Muscle layer of duodenum (tissue), 2 donors: Measurements from ENCODE around the gene GTF2F1.
"Not testable (repeated sequence)": the region's sequence is repeated elsewhere in the genome, so short reads cannot be mapped to it uniquely, and the experiment has no call there.

Source experiments
- H3K27ac ChIP-seq: one replicate; pipeline ENCODE4 v1.7.0; 2013; ENCODE audit warnings: mild to moderate bottlenecking, low read length
- H3K27me3 ChIP-seq: one replicate; pipeline ENCODE4 v1.7.0; 2013; ENCODE audit warnings: low read depth, mild to moderate bottlenecking, control low read depth, low read length
- H3K36me3 ChIP-seq, 2 donors: one replicate each; pipeline ENCODE4 v1.7.0; 2013; ENCODE audit warnings: low read length in 2 of 2, control low read depth in 1 of 2, mild to moderate bottlenecking in 1 of 2; ENCODE audit not compliant: insufficient read depth in 2 of 2, control insufficient read depth in 1 of 2
- H3K4me1 ChIP-seq, 2 donors: one replicate each; pipeline ENCODE4 v1.7.0; 2013; ENCODE audit warnings: low read length in 2 of 2, mild to moderate bottlenecking in 2 of 2, control low read depth in 1 of 2, moderate library complexity in 1 of 2; ENCODE audit not compliant: insufficient read depth in 2 of 2, control insufficient read depth in 1 of 2
- H3K4me3 ChIP-seq, 2 donors: one replicate each; pipeline ENCODE4 v1.7.0; 2013; ENCODE audit warnings: low read length in 2 of 2, low read depth in 1 of 2, mild to moderate bottlenecking in 1 of 2
- H3K9me3 ChIP-seq, 2 donors: one replicate each; pipeline ENCODE4 v1.7.0; 2013; ENCODE audit warnings: low read length in 2 of 2, control low read depth in 1 of 2, mild to moderate bottlenecking in 1 of 2; ENCODE audit not compliant: control insufficient read depth in 1 of 2
- donor health status: healthy.

GTF2F1 gene

GRCh38 chr19:6400062-6400944 lies 7.3 kb upstream of the GTF2F1 start:
- not testable (repeated sequence) for H3K4me3 ChIP-seq

GRCh38 chr19:6396305-6396704 lies 3.3 kb upstream of the GTF2F1 start:
- H3K9me3 ChIP-seq = no peaks in the 10 kb centered on the region
- H3K27ac ChIP-seq = no peak overlapping the region
- no peak overlapping the region for H3K4me3 ChIP-seq
- no peaks in the 10 kb centered on the region for H3K27me3 ChIP-seq
- peaks cover 9 to 11% of the 10 kb centered on the region in 2 donors for H3K4me1 ChIP-seq
- peaks cover 0 to 7% of the 10 kb centered on the region in 2 donors for H3K36me3 ChIP-seq

More at GRCh38 chr19:6400062-6400944, 7.3 kb upstream of the GTF2F1 start:
- not testable (repeated sequence) for H3K4me1 ChIP-seq, H3K27ac ChIP-seq, H3K27me3 ChIP-seq, H3K9me3 ChIP-seq, H3K36me3 ChIP-seq

- no peak overlapping the region for H3K4me3 ChIP-seq
- peaks cover 0 to 15% of the 10 kb centered on the region in 2 donors for H3K36me3 ChIP-seq
- no peaks in the 10 kb centered on the region for H3K9me3 ChIP-seq
- H3K4me1 ChIP-seq = peaks cover 9 to 11% of the 10 kb centered on the region in 2 donors
- H3K27ac ChIP-seq = no peak overlapping the region
- H3K27me3 ChIP-seq = no peaks in the 10 kb centered on the region
Measured at GRCh38 chr19:6394831-6395230, 1.9 kb upstream of the GTF2F1 start.

GRCh38 chr19:6393983-6394412 lies 1.0 kb upstream of the GTF2F1 start:
- peak overlapping the region; percentile 95 for H3K27ac ChIP-seq
- H3K4me3 ChIP-seq = peak overlapping the region; percentile 93 to 99
- peaks cover 9 to 11% of the 10 kb centered on the region in 2 donors for H3K4me1 ChIP-seq
- peaks cover 0 to 21% of the 10 kb centered on the region in 2 donors for H3K36me3 ChIP-seq
- no peaks in the 10 kb centered on the region for H3K27me3 ChIP-seq
- H3K9me3 ChIP-seq = no peaks in the 10 kb centered on the region

- H3K27ac ChIP-seq = peak overlapping the region; percentile 95
- peaks cover 6 to 36% of the 10 kb centered on the region in 2 donors for H3K36me3 ChIP-seq
Measured at GRCh38 chr19:6392221-6393073, 517 bp downstream of the GTF2F1 start.

GRCh38 chr19:6387372-6387771 lies 5.6 kb downstream of the GTF2F1 start:
- Histone ChIP-seq H3K4me3 (no peak overlapping the region), H3K27me3 (no peaks in the 10 kb centered on the region), H3K4me1 (peaks cover 7 to 8% of the 10 kb centered on the region in 2 donors), H3K36me3 (peaks cover 24 to 70% of the 10 kb centered on the region in 2 donors), H3K27ac (no peak overlapping the region), H3K9me3 (no peaks in the 10 kb centered on the region)

More at GRCh38 chr19:6392221-6393073, 517 bp downstream of the GTF2F1 start:
- Histone ChIP-seq H3K4me1 (peaks cover 9 to 11% of the 10 kb centered on the region in 2 donors), H3K9me3 (no peaks in the 10 kb centered on the region), H3K4me3 (peak overlapping the region; percentile 93 to 99), H3K27me3 (no peaks in the 10 kb centered on the region)

GRCh38 chr19:6384381-6384780 lies 8.6 kb downstream of the GTF2F1 start:
- Histone ChIP-seq H3K27ac (no peak overlapping the region), H3K36me3 (peaks cover 42 to 87% of the 10 kb centered on the region in 2 donors), H3K4me1 (no peaks in the 10 kb centered on the region), H3K27me3 (no peaks in the 10 kb centered on the region), H3K4me3 (no peak overlapping the region), H3K9me3 (peaks cover 0 to 8% of the 10 kb centered on the region in 2 donors)

- Histone ChIP-seq H3K27me3 (no peaks in the 10 kb centered on the region), H3K4me3 (no peak overlapping the region), H3K9me3 (peaks cover 0 to 8% of the 10 kb centered on the region in 2 donors), H3K27ac (no peak overlapping the region), H3K36me3 (peaks cover 38 to 78% of the 10 kb centered on the region in 2 donors), H3K4me1 (peaks cover 0 to 3% of the 10 kb centered on the region in 2 donors)
Measured at GRCh38 chr19:6383188-6383587, 9.8 kb downstream of the GTF2F1 start.

- Histone ChIP-seq H3K4me1 (peaks cover 0 to 9% of the 10 kb centered on the region in 2 donors), H3K27me3 (no peaks in the 10 kb centered on the region), H3K36me3 (peaks cover 27 to 58% of the 10 kb centered on the region in 2 donors), H3K27ac (no peak overlapping the region), H3K4me3 (no peak overlapping the region), H3K9me3 (peaks cover 0 to 8% of the 10 kb centered on the region in 2 donors)
Measured at GRCh38 chr19:6381030-6381750, 11.8 kb downstream of the GTF2F1 start.

- H3K4me3 ChIP-seq = no peak overlapping the region
- peaks cover 0 to 9% of the 10 kb centered on the region in 2 donors for H3K4me1 ChIP-seq
- H3K9me3 ChIP-seq = peaks cover 0 to 8% of the 10 kb centered on the region in 2 donors
- no peaks in the 10 kb centered on the region for H3K27me3 ChIP-seq
- H3K27ac ChIP-seq = no peak overlapping the region
- peaks cover 22 to 53% of the 10 kb centered on the region in 2 donors for H3K36me3 ChIP-seq
Measured at GRCh38 chr19:6379744-6380143, 13.2 kb downstream of the GTF2F1 start.
